Tibial artery (tissue), 4 donors: ENCODE measurements around the gene SRP19.

Source experiments
- DNase-seq, 2 donors: peaks; one replicate each; pipeline ENCODE4 v3.0.0-alpha.2; 2019
- H3K27ac ChIP-seq, 2 donors: fragments of 200-600 bp; sonication (generic) in 1 of 2; 1 replicate in 1 of 2; 2 replicates in 1 of 2; pipeline ENCODE4 v1.5.1; 2018 to 2019; ENCODE audit warnings: mild to moderate bottlenecking in 1 of 2
- H3K27me3 ChIP-seq, 2 donors: fragments of 200-600 bp; sonication (generic) in 1 of 2; one replicate each; pipeline versions ENCODE4 v1.5.1 to v1.6.0; 2016 to 2019
- H3K36me3 ChIP-seq, 3 donors: fragments of 200-600 bp; sonication (generic) in 2 of 3; one replicate each; pipeline ENCODE4 v1.5.1; 2016 to 2019; ENCODE audit warnings: mild to moderate bottlenecking in 2 of 3
- H3K4me1 ChIP-seq, 4 donors: fragments of 200-600 bp; sonication (generic) in 2 of 4; 1 replicate in 3 of 4; 2 replicates in 1 of 4; pipeline ENCODE4 v1.5.1; 2016 to 2019
- H3K4me3 ChIP-seq, 2 donors: fragments of 200-600 bp; sonication (generic) in 1 of 2; 1 replicate in 1 of 2; 2 replicates in 1 of 2; pipeline ENCODE4 v1.5.1; 2018 to 2019; ENCODE audit warnings: mild to moderate bottlenecking in 2 of 2
- H3K9me3 ChIP-seq, 3 donors: fragments of 200-600 bp; sonication (generic) in 1 of 3; one replicate each; pipeline ENCODE4 v1.5.1; 2016 to 2019
- CTCF ChIP-seq, 2 experiments: fragments of 200-600 bp in 1 of 2; fragments of 450-650 bp in 1 of 2; IDR thresholded peaks; one replicate each; pipeline ENCODE4 v1.5.1; 2017 to 2019; ENCODE audit warnings: antibody characterized with exemption in 2 of 2, mild to moderate bottlenecking in 1 of 2, moderate library complexity in 1 of 2
- intact Hi-C: fragments of 100-400 bp; cut with DNase I; formaldehyde crosslinking; loops from one replicate; pipeline ENCODE4 v1.15.0; 2023; ENCODE audit warnings: low total_unique reads

SRP19 gene

GRCh38 chr5:112861638-112861985 is 525 bp downstream of the SRP19 start:
- peaks cover 0 to 32% (median 22%) of the 10 kb centered on the region in 4 donors for H3K4me1 ChIP-seq
- no peak for DNase-seq
- intact Hi-C loops, result loop anchor here (5.0 kb wide), 2 partner anchors 61 to 101 kb away; partner anchors contain the start of gene REEP5
- H3K4me3 ChIP-seq, result peak overlapping the region; percentile 79 to 80
- no peaks in the 10 kb centered on the region for H3K9me3 ChIP-seq
- H3K27ac ChIP-seq, result peak overlapping the region; percentile 75 to 80
- peaks cover 16 to 25% (median 16%) of the 10 kb centered on the region in 3 donors for H3K36me3 ChIP-seq
- TF ChIP-seq CTCF (IDR thresholded peaks at IDR 0.05), result no peak
- no peaks in the 10 kb centered on the region for H3K27me3 ChIP-seq

- Histone ChIP-seq H3K27me3 (no peaks in the 10 kb centered on the region), H3K9me3 (no peaks in the 10 kb centered on the region), H3K4me3 (peak overlapping the region; percentile 79 to 80), H3K36me3 (peaks cover 16 to 28% (median 18%) of the 10 kb centered on the region in 3 donors), H3K4me1 (peaks cover 0 to 32% (median 22%) of the 10 kb centered on the region in 4 donors), H3K27ac (peak overlapping the region; percentile 75 to 80)
- TF ChIP-seq CTCF (IDR thresholded peaks at IDR 0.05), result no peak
- DNase-seq, result no peak
- intact Hi-C loops, result loop anchor here (5.0 kb wide), 2 partner anchors 60 to 100 kb away; partner anchors contain the start of gene REEP5
Observed at GRCh38 chr5:112862085-112862484, 998 bp downstream of the SRP19 start.

- intact Hi-C loops, result loop anchor here (5.0 kb wide), 2 partner anchors 59 to 99 kb away; partner anchors contain the start of gene REEP5
- peaks cover 0 to 32% (median 22%) of the 10 kb centered on the region in 4 donors for H3K4me1 ChIP-seq
- TF ChIP-seq CTCF (IDR thresholded peaks at IDR 0.05), result no peak
- H3K27me3 ChIP-seq, result no peaks in the 10 kb centered on the region
- no peak overlapping the region for H3K4me3 ChIP-seq
- DNase-seq, result no peak
- H3K9me3 ChIP-seq, result no peaks in the 10 kb centered on the region
- H3K36me3 ChIP-seq, result peaks cover 21 to 43% (median 27%) of the 10 kb centered on the region in 3 donors
- no peak overlapping the region for H3K27ac ChIP-seq
Observed at GRCh38 chr5:112863549-112863948, 2.5 kb downstream of the SRP19 start.

GRCh38 chr5:112865128-112865527 is 4.0 kb downstream of the SRP19 start:
- no peak overlapping the region for H3K27ac ChIP-seq
- H3K27me3 ChIP-seq, result no peaks in the 10 kb centered on the region
- no peak for DNase-seq
- TF ChIP-seq CTCF (IDR thresholded peaks at IDR 0.05), result no peak
- H3K36me3 ChIP-seq, result peaks cover 33 to 58% (median 42%) of the 10 kb centered on the region in 3 donors
- peaks cover 0 to 32% (median 22%) of the 10 kb centered on the region in 4 donors for H3K4me1 ChIP-seq
- intact Hi-C loops, result no loop called here
- H3K4me3 ChIP-seq, result no peak overlapping the region
- no peaks in the 10 kb centered on the region for H3K9me3 ChIP-seq

GRCh38 chr5:112866739-112867138 is 5.7 kb downstream of the SRP19 start:
- DNase-seq, result no peak
- no peaks in the 10 kb centered on the region for H3K9me3 ChIP-seq
- no peak overlapping the region for H3K27ac ChIP-seq
- no peaks in the 10 kb centered on the region for H3K27me3 ChIP-seq
- H3K36me3 ChIP-seq, result peaks cover 36 to 67% (median 49%) of the 10 kb centered on the region in 3 donors
- peaks cover 0 to 28% (median 19%) of the 10 kb centered on the region in 4 donors for H3K4me1 ChIP-seq
- intact Hi-C loops, result no loop called here
- no peak for TF ChIP-seq CTCF (IDR thresholded peaks at IDR 0.05)
- H3K4me3 ChIP-seq, result no peak overlapping the region
